Upper lobe of left lung (tissue), 4 donors: ENCODE results near the gene ROBO1.

Experiments used
- EP300 ChIP-seq, 4 donors: sonication (generic); formaldehyde crosslinking; IDR thresholded peaks; one replicate each; pipeline ENCODE4 v1.5.1; 2017; ENCODE audit warnings: antibody characterized with exemption in 4 of 4, control low read depth in 2 of 4
- POLR2A ChIP-seq, 4 donors: fragments of 450-650 bp; IDR thresholded peaks; one replicate each; pipeline ENCODE4 v1.5.1; 2016 to 2017; ENCODE audit warnings: antibody characterized with exemption in 4 of 4, mild to moderate bottlenecking in 2 of 4
- POLR2AphosphoS5 ChIP-seq, 2 donors: sonication (generic); formaldehyde crosslinking; IDR thresholded peaks; one replicate each; pipeline ENCODE4 v1.5.1; 2017; ENCODE audit warnings: antibody characterized with exemption in 2 of 2
- TF ChIP-seq, protein P1 (sequence below), 6 experiments: fragments of 450-650 bp in 4 of 6; fragments of 200-600 bp in 2 of 6; sonication (generic) in 2 of 6; IDR thresholded peaks; one replicate each; pipeline ENCODE4 v1.5.1; 2016 to 2019; ENCODE audit warnings: antibody characterized with exemption in 6 of 6

DNA sequence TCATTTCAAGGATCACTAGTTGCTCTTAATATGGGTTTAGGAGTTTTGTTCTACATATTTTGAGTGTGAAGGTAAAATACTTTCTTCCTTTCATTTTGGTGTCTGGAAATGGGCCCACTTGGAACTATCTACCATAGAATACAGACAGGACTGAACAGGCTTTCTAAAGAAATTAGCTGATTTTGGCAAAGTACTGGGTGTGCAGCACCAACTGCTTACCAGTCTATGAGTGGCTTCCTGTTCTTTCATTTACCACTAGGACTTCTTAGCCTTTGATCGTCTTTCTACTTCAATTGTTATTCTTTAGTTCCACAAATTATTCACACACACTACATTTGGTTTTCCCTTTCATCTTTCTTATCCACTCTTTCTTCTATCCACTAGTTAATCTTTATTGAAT, 1196.3 kb downstream of the ROBO1 start:
- TF ChIP-seq, protein P1, sequence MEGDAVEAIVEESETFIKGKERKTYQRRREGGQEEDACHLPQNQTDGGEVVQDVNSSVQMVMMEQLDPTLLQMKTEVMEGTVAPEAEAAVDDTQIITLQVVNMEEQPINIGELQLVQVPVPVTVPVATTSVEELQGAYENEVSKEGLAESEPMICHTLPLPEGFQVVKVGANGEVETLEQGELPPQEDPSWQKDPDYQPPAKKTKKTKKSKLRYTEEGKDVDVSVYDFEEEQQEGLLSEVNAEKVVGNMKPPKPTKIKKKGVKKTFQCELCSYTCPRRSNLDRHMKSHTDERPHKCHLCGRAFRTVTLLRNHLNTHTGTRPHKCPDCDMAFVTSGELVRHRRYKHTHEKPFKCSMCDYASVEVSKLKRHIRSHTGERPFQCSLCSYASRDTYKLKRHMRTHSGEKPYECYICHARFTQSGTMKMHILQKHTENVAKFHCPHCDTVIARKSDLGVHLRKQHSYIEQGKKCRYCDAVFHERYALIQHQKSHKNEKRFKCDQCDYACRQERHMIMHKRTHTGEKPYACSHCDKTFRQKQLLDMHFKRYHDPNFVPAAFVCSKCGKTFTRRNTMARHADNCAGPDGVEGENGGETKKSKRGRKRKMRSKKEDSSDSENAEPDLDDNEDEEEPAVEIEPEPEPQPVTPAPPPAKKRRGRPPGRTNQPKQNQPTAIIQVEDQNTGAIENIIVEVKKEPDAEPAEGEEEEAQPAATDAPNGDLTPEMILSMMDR (IDR thresholded peaks at IDR 0.05), result no peak
- TF ChIP-seq EP300 (IDR thresholded peaks at IDR 0.05), result no peak
- no peak for TF ChIP-seq POLR2AphosphoS5 (IDR thresholded peaks at IDR 0.05)
- no peak for TF ChIP-seq POLR2A (IDR thresholded peaks at IDR 0.05)
